Stimulated activated CD4-positive, alpha-beta T cell treated with anti-CD3 and anti-CD28 coated beads, Interleukin-12 subunit alpha, Interleukin-12 subunit beta, amount 100 ng/mL, for 48 hours (primary cell): Measurements from ENCODE around the gene COL18A1.
"Not testable (repeated sequence)": the region's sequence is repeated elsewhere in the genome, so short reads cannot be mapped to it uniquely, and the experiment has no call there.

Experiments used
- DNase-seq, 3 donors: peaks; one replicate each; pipeline ENCODE4 v3.0.0-alpha.2; 2020; ENCODE audit warnings: low read depth in 2 of 3, low spot score in 1 of 3

Gene COL18A1

DNA sequence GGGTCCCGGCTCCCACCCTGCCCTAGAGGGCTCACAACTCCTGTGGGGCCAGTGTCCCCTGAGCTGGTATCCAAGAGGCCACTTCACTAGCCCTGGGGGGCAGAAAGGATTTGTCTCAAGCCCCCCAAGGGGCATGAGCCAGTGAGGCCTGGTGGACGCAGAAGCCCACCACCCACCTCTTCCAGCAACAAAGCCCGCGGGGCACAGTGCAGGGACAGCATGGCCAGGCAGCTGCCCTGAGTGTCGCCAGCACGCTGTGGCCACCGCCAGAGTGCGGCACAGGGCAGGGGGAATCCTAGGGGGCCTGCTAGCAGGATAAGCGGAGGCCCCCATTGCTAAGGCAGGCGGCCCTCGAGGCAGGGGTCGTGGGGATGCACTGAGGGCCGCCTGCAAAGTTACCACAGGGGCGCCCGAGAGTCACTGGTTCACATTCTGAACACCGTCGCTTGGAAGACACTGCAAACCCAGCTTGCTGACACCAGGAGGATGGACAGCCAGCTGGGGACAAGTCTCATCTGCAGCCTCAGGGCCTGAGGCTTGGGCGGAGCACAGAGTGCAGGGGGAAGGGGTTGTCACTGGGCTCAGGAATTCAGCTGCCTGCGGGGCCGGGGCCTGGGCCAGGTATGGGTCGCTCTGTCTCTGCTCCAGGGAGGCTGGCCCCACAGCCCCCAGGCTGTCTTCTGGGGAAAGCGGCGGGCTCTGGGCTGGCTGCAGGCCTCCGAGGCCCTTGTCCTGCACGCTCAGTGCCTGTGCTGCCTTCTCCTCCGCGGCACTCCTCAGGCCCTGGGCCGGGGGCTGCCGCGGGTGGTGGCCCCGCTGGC lies 110.5 kb downstream of the COL18A1 start:
- DNase-seq, result no peak

DNA sequence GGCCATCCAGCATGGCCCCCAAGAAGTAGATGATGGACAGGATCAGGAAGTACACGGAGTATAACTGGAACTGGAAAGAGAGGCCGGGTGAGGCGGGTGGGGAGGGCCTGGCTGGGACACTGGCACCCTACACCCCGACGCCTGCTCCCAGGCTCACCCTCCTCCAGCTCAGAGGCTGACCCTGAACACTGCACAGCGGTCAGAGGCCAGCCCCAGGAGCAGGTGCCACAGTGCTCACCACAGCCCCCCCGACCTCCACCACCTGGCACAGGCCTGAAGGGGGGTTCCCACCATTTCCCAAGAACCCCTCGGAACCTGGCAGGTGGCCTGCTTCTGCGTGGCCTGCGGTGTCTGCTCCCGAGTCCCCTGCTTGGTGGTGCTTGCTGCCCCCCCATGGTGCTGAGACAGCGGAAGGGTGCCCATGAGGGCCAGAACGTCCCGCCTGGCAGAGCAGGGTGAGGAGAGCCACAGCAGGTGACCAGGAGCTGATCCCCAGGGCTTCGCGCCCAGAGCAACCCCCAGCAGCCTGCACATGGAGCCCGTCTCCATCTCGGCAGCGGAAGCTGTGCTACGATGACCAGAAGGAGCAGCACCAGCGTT lies 111.2 kb downstream of the COL18A1 start:
- no peak for DNase-seq

DNA sequence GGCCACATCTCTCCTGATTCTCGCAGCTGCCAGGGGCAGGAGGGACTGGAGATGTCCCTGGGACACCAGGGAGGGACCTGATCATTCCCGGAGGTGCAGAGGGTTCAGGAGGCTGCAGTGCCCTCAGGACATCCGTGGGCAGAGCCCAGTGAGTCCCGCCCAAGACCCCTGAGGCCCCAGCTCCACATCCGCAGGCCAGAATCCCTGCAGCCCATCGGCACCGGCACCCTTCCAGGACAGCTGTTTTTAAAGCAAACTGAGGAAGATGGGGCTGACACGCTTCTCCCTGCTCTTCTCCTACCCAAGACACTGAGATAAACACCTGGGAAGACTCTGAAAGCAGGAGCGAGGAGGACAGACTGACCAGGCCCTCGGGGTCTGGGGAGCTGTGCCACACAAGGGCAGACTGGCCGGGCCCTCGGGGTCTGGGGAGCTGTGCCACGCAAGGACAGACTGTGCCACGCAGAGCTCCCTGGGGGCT lies 111.7 kb downstream of the COL18A1 start:
- no peak for DNase-seq

DNA sequence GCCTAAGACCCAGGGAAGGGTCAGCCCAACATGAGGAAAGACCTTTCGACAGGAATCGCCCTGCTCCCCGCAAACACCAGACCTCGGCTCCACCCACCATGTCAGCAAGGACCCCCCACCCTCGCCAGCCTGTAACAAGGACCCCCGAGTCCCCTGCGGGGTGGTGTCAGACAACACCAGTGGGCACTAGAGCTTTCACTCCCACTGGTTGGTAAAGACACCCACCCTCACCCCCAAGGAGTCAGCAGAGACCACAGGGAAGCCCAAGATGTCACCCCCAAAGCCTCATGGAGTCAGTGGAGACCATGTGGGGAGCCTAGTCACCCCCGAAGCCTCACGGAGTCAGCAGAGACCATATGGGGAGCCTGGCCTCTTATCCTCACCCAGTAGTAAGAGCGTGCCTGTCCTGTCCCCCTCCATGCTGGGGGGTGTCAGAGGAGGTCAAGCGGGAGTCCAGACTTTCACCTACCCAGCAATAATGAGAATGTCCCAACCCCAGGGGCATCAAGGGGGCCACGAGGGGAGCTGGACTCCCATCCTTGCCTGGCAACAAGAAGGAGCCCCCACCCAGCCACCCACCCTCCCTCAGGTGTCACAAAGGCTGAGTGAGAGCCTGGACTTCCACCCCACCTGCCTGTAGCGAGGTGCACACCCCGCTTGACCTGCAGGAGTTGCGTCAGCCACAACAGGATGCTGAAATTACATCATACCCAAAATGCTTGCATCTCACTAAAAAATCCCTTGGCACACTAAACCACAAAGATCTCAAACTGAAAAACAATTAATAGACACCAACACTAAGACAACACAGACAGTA lies 112.5 kb downstream of the COL18A1 start:
- DNase-seq, result no peak

DNA sequence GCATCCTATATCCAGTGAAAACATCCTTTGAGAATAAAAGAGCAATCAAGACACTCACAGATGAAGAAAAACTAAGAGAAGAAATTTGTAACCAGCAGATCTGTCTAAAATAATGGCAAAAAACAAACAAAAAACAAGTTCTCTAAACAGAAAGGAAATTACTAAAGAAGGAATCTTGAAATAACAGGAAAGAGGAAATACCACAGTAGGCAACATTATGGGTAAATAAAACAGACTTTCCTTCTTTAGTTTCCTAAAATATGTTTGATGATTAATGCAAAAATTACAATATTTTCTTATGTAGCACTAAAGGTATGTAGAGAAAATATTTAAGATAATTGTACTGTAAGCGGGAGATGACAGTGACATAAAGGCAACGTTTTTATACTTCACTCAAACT lies 113.8 kb downstream of the COL18A1 start:
- DNase-seq, result no peak

DNA sequence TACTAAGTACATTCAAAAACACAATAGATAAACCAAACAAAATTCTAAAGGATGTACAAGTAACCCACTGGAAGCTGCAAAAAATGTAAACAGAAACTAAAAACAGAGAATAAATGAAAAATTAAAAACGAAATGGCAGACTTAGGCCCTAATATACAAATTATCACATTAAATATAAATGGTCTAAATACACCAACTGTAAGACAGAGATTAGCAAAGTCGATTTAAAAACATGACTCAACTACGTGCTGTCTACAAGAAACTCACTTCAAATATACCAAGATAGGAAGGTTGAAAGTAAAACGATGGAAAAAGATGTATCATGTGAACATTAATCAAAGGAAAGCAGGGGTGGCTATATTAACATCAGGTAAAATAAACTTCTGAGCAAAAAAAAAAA lies 114.2 kb downstream of the COL18A1 start:
- no peak for DNase-seq

DNA sequence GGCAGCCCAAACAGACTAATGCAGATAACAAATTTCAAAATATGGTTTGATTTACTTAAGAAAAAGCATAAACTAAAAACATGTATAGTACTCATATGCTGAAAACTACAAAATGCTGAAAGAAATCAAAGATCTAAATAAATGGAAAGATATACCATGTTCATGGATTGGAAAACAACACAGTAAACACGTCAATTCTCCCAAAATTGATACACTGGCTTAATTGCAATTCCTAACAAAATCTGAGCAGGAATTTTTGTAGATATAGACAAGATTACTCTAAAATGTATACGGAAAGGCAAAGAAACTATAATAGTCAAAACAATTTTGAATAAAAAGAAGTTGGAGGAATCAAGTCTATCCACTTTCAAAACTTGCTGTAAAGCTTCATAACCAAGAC lies 116.3 kb downstream of the COL18A1 start:
- no peak for DNase-seq

DNA sequence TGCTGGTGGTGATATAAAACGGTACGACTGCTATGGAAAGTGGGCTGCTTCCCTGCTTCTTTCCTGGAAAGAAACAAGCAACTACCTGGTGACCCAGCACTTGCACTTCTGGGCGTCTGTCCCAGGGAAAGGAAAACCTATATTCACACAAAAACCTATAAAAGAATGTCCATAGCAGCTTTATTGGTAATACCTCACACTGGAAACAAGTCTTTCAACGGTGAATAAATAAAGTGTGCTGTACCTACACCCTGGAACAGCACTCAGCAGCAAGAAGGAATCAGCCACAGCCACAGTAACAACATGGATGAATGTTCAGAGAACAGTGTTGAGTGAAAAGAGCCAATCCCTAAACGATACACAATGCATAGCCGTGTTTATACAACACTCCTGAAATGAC lies 117.4 kb downstream of the COL18A1 start:
- no peak for DNase-seq

DNA sequence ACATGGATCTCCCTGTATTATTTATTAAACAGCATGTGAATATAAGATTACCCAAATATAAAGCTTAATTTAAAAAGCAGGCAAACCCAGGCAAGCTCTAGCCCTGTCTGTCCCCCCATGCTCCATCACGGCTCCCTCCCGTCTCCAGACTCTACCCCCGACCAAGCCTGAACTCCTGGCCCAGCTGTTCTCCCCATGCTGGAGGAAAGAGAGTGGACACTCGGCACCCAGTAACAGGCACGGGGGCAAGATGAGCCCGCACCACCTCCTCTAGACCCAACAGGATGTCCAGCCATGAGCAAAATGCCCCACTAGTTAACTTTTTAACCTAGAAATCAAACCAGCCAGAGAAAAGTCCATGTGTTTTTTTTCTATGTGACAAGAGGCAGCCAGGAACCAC lies 118.0 kb downstream of the COL18A1 start:
- DNase-seq, result no peak

DNA sequence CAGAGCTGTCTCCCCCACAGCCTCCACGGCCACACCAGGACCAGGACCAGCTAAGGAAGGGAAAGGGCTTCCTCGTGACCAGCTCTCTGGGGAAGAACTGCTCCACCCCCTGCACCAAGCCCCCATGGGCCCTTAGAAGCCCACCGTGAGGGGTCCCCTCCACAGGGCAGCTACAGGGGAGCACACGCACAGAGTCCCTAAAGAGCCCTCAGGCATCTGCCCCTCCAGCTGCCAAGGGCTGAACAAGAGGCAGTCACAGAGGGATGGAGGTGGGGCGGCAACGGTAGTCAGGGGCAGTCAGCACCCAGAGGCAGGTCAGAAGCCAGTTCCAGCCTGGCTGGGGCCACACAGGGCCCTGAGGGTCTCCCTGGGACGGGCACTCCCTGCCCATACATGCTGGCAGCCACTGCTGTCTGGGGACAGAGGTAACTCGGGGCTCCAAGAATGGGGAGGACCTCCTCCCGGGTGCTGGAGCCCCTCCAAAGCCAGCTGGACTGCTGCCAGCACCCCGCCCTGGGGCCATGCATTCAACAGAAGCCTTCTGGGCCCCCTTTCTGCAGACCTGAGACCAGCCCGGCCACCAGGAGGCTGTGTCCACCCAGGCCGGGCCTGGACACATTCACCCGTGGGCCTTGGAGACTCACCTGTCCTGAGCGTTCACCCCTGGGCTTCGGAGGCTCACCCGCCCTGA lies 118.6 kb downstream of the COL18A1 start:
- no peak for DNase-seq

DNA sequence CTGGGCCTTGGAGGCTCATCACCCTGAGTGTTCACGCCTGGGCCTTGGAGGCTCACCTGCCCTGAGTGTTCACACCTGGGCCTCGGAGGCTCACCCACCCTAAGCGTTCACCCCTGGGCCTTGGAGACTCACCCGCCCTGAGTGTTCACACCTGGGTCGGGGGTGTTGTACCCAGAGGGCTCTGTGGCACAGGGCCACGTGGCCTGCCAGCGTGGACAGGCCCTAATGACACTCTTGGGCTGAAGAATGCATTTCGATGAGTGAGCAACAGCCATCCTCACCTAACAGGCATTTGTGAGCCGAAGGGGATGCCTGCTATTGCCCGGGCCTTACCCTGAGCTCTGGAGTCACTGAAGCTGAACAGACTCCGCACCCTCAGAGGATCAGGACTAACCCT lies 119.8 kb downstream of the COL18A1 start:
- DNase-seq, result no peak

DNA sequence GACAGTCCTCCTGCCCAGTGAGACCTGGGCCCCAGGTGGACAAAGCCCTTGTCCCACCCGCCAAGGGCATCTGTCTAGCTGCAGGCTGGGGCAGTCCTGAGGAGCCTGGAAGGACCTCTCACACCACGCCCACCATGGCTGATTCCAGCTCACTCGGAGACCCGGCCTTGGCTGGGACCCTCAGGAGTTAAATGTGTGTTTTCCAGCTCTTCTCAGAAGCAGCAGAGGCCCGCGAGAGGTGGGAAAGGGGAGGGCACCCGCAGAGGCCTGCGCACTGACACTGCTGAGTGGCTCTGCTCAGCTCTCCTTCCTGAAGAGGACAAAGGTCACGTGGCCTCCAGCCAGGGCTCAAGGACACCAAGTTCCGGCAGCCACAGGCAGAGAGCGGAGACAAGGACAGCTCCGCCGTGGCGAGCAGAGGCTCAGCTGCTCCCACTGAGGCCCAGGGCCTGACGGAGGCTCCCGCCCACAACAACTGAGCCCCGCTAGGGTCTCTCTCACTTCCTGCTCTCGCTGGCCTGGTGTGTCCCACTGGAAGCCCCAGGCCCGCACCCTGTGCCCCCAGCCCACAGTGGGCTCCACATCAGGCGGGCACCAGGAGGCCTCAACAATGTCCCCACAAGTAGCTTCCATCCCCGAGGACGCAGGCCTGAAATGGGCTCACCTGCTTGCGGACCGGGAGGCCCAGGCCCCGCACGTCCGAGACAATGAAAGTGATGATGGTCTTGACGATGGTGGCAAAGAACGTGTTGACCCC lies 120.4 kb downstream of the COL18A1 start:
- no peak for DNase-seq

DNA sequence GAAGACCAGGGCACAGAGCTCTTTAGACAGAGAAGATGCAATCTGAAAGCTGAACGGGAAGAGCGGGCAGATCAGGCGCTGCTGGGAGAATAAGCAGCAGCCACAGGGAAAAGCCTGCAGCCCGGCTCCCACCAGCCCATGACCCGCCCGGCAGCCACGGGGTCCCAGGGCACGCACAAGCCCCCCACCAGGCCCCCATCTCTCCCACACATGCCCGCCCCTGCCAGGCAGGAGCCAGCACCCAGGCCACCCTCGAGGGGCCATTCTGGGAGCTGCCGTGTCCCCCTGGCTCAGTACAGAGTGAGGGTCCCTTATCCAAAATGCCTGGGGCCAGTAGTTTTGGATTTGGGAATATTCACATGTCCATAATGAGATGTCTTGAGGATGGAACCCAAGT lies 120.9 kb downstream of the COL18A1 start:
- DNase-seq, result no peak

DNA sequence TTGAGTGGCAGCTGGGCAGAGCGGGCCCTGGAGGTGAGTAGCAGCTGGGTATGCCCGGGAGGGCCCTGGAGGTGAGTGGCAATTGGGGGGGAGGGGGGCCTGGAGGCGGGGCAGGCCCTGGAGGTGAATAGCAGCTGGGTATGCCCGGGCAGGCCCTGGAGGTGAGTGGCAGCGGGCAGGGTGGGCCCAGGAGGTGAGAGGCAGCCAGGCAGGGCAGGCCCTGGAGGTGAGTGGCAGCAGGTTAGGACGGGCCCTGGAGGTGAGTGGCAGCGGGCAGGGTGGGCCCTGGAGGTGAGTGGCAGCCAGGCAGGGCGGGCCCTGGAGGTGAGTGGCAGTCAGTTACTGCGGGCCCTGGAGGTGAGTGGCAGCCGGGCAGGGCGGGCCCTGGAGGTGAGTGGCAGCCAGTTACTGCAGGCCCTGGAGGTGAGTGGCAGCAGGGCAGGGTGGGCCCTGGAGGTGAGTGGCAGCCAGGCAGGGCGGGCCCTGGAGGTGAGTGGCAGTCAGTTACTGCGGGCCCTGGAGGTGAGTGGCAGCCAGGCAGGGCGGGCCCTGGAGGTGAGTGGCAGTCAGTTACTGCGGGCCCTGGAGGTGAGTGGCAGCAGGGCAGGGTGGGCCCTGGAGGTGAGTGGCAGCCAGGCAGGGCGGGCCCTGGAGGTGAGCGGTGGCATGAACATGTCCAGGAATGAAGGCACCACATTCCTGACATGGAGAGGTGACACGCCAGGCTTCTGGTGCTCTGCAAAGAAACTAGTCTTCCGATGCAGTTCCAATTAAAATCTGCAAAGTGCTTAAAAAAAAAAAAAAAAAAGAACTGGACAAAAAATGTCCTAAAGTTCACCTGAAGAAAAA lies 122.4 kb downstream of the COL18A1 start:
- not testable (repeated sequence) for DNase-seq

DNA sequence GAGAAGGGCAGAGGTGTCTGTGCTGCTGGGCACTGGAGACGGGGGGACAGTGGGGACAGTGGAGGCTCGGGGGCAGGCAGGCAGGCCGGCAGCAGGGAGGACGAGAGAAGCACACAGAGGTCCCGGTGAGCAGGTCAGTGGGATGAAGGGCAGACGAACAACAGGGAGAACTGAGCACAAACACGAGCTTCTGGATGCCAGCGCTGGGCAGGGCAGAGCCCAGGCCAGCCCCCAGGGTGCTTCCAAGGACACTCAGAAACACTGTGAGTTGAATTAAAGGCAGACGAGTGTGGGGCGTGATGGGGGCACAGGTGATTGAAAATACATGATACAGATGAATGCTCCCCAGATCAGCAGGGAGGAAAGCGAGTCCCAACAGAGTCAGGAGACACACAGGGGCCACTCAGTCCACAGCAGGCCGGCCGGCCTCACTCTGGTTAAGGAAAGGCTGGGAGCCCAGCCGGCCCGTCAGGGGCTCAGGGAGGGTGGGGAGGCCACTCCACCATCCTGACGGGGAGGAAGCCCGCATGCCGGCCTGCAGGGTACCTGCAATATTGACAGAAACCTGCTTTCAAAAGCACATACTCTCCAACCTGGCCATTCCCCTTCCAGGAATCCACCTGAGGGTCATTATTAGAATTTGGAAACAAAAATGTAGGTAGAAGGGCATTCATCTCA lies 123.2 kb downstream of the COL18A1 start:
- DNase-seq, result no peak

DNA sequence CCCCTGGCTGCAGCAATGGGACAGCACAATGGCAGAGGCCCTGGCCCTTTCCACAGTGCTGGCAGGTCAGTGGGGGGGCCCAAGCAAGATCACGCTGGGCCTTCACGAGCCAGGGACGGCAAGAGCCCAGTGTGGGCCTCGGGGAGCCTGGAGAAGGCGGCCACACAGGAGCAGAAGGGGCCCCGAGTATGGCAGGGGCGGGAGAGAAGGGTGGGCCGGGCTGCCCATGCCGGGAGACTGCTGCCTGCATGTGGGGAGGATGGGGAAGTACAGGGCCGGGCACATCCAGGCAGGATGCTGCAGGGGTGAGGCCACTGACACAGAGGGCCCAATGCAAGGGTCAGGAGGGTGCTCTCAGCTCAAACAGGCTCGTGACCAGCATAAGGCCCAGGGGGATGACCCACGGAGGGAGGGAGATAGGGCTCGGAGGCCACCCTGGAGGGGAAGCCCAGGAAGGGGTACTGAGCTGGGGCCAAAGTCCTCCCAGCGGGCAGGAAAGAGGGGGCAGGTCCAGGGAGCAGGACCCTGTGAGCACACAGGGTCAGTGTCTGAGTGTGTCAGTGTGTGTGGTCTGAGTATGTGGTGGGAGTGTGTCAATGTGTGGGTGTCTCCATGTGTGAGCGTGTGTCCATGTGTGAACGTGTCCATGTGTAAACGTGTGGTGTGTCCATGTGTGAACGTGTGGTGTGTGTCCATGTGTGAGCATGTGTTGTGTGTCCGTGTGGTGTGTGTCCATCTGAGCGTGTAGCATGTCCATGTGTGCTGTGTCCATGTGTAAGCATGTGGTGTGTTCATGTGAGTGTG lies 124.2 kb downstream of the COL18A1 start:
- no peak for DNase-seq

DNA sequence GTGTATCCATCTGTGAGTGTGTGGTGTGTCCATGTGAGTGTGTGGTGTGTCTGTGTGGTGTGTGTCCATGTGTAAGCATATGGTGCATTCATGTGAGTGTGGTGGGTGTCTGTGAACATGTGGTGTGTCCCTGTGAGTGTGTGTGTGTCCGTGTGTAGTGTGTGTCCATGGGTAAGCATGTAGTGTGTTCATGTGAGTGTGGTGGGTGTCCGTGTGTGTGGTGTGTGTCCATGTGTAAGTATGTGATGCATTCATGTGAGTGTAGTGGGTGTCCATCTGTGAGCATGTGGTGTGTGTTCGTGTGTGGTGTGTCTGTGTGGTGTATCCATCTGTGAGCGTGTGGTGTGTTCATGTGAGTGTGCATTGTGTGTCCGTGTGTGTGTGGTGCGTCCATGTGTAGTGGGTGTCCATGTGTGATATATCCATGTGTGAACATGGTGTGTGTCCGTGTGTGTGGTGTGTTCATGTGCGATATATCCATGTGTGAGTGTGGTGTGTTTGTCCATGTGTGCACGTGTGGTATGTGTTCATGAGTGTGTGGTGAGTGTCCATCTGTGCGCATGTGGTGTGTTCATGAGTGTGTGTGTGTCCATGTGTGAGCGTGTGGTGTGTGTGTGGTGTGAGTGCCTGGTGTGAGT lies 124.9 kb downstream of the COL18A1 start:
- no peak for DNase-seq
